HTERT RPE-1 (cell line): Measurements from ENCODE around the gene CCNY.

Experiments
- in situ Hi-C: fragments of 300-500 bp; cut with MboI; formaldehyde crosslinking; loops from 4 replicates; pipeline ENCODE4 v1.14.3; 2020; ENCODE audit warnings: low sequenced_read_pairs

Gene CCNY

DNA sequence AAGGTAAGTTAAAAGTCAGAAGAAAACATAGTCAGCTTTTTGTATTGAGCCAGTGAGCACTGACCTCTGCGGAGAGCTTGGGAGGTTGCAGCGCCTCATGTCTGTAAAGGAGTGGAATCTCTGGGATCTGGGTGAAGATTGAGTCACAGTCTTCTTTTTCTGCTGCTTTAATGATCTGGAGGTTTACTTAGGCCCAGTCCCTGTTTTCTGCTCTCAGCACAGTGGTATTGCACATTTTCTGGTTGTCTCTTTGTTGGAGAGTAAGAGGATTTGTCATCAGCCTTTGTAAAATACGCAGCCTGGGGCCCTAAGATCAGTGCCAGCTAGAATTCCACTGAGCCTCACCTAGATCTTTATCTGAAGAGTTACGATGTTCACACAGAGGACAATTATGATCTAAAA lies 210.5 kb downstream of the CCNY start:
- in situ Hi-C loops: no loop called here

DNA sequence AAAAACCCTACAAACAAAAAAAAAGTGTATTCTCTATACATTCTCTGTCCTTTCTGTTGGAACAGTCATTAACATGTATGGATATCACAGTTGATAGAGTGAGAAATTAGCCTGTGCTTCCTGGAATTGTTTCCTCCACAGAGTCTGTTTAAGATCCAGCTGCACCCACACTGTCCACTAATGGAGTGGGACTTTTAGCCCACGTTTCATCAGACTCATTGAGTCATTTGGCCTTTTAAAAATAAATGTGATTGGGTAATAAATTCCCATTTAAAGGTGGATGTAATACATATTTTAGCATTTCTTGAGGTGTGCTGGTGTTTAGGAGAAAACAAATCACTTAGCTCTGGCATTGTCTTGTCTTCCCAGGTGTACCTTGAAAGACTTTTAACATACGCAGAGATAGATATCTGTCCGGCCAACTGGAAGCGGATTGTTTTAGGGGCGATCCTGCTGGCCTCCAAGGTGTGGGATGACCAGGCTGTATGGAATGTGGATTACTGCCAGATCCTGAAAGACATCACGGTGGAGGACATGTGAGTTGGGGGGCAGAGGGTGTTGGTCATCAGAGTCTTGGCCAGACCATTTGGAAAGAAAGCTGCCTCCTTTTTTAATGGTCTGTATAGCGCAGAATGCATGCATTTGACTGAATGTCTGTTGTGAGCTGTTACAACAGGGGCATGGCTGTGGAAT lies 216.5 kb downstream of the CCNY start:
- in situ Hi-C loops: no loop called here

DNA sequence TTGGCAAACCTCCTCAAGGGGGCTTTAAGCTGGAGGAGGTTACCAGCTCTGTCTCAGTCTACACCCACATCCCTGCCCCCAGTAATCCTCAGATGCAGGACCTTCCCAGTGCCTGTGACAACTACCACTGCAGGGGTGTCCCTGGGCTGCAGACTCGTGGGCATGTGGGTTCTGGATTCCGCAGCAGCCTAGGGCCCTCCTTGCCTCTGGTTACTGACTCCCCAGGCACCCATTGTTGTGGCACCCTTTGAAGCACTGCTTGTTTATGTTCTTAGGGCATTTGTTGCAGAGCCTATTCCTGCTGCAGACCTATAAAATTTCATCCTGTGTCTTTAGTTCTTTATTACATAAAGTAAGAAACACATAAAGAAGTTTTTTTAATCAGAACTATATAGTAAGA lies 217.7 kb downstream of the CCNY start:
- in situ Hi-C loops: no loop called here

DNA sequence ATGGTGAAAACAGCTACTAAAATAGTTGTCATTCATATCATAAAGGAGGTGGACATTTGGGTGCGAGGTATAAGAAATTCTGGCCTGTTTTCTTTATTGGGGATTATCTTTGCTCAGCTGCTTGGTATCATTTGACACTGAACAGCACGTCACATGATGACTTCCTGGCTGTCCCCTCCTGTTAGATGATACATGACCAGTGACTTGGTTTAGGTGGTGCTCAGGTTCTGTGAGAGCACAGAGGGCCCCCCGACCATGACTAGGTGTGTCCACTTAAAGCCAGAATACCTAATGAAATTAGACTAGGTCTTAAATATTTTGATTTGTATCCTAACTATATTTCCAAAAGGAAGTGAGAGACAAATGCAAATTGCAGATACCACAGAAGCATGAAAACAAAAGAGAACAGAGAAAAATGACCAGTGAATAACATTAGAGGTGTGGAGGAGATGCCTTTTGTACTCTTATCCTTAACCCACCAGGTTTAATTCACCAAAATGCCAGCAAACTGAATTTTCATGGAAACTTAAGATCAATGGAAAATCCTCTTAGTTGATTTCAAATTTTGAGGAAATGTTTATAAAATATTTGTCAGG lies 218.2 kb downstream of the CCNY start:
- in situ Hi-C loops: no loop called here

DNA sequence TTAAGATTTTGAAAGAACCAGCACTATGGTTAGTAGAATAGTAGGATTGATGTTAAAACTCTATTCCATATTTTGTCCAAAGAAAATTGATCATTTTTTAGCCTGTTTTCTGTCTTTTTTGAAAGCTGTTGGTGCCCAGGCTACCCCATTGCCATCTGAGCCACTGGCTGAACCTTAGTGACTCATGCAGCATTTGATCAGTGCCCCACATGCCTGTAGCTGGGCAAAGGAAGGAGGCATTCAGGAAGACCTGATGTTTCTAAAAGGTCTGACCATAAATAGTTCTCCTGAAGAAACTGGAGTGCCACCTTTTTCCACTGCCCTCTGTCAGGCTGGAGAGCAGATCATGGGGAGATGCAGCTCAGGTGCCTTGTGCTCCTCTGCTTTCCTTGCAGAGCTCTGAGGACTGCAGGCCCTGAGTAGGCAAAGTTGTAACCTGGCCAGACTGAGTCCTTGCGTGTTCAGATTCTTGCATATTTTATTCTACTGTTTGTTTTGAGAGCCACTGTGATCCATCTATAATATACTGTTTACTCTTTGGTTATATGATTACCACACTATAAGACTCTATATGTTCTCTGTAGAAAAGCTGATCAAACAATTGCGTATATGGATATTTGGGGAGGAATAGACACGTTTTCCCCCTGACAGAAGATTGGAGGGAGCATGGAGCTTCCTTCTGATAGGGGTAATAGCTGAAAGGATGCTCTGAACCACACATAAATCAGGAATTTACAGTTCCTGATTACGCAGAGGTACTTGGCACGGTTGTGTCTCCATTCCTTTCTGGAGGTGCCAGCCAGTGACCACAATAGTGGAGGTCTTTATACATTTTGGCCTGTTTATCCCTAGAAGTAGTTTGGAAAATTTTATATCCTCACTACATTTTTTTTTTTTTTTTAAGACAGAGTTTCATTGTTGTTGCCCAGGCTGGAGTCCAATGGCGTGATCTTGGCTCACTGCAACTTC lies 219.9 kb downstream of the CCNY start:
- in situ Hi-C loops: no loop called here

DNA sequence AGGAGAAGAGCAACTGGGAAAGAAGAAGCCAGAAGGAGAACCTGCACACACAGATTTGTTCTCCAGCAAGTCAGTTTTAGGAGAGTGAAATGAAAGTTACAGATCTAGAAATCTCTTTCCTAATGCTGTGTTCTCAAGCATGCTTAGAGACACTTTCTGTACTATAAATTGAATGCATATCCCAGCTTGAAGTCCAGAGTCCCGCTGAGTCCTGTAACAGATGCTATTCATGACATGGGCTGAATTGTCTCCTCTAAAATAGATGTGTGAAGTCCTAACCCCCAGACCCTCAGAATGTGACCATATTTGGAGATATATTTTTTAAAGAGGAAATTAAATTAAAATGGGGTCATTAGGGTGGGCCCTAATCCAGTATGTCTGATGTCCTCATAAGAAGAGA lies 222.0 kb downstream of the CCNY start:
- in situ Hi-C loops: no loop called here

DNA sequence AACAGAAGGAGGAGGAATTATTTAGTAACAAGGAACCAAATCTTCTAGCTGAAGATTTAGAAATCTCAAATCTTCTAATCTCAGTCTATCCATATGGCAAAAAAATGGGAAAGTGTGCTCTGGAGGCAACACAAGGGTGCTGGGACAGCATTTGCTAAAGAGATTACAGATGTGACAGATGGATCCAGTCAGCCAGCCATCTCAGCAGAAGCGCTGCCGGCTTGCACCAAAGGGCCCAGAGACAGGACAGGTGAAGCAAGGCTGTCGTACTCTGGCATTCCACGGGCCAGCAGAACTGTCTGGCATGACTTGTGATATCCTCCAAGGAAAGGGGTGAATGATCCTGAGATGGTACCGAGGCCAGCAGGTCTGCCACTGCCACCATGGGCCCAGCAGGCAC lies 223.1 kb downstream of the CCNY start:
- in situ Hi-C loops: no loop called here

DNA sequence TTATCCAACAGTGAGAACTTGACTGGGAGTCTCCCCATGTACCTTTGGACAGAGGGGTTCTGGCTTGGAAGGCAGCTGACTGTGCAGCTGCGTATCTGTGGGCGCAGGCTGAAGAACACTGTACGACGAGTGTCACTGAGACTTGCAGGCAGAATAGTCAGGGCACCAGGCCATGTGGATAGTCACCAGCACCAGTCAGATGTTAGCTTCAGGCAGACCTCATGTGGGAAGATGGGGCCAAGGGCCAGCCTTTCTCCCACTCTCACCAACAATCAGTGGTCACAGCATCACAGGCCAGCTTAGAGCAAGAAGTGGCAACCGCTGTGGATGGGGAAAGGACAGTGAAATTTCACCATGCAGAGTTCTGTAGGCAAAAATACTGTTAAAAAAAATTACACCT lies 225.4 kb downstream of the CCNY start:
- in situ Hi-C loops: no loop called here

DNA sequence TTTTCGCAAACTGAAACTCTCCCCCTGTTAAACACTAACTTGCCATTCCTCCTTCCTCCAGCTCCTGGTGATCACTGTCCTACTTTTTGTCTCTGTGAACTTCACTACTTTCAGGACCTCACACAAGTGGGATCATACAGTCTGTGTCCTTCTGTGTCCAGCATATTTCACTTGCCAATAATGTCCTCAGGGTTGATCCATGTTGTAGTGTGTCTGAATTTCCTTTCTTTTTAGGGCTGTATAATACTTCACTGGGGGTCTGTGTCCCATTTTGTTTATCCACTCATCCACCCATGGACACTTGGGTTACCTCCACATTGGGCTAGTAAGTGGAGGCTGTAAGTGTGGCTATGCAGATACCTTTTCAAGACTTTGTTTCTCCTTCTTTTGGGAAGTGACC lies 226.1 kb downstream of the CCNY start:
- in situ Hi-C loops: no loop called here

DNA sequence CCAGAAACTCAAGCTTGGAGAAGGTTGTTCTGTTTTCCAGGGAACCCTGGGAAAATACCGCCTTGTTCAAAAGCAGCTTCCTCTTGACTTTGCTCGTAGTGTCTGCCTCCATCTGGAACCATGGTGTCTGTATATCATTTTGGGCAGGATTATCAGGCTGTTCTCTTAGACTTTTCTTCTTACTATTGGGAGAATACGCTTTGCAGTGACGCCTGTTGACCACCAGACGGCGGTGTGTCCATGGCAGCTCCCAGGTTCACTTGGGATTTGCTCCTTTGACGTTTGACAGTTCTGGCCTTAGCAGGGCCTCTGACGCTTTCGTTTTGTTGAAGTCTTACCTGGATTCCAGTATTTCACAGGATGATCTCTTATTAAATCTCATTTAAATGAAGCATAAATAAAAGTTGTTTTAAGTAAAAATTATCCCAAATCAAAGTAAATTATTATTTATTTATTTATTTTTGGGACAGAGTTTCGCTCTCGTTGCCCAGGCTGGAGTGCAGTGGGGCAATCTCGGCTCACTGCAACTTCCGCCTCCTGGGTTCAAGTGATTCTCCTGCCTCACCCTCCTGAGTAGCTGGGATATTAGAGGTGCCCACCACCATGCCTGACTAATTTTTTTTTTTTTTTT lies 227.1 kb downstream of the CCNY start:
- in situ Hi-C loops: no loop called here

DNA sequence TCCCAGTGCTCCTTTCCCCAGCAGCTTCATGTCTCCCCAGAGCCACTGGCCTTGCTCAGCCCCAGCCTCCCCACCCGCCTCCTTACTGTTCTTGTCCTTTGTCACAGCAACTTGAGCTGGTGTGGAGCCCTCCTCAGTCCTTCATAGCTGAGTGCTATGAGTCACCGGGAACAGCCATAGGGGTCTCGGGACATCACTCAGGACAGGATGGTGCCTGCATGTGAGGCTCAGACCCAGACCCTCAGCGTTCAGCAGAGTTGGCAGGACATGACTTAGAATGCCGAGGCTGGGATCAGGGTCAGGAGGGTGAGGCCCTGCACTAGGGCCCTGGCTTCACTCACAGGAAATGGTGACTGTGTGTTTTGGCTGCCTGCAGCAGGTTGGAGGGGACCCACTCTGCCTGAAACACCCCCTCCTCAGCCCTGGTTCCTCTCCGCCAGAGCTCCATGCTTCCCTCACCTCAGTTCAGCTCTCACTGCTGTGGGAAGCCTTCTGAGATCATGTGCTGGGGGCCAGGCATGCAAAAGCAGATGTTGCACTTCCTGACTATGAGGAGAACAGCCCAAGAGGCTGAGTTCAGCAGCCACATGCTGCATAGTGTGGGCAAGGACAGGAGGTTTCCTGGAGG lies 228.1 kb downstream of the CCNY start:
- in situ Hi-C loops: no loop called here

DNA sequence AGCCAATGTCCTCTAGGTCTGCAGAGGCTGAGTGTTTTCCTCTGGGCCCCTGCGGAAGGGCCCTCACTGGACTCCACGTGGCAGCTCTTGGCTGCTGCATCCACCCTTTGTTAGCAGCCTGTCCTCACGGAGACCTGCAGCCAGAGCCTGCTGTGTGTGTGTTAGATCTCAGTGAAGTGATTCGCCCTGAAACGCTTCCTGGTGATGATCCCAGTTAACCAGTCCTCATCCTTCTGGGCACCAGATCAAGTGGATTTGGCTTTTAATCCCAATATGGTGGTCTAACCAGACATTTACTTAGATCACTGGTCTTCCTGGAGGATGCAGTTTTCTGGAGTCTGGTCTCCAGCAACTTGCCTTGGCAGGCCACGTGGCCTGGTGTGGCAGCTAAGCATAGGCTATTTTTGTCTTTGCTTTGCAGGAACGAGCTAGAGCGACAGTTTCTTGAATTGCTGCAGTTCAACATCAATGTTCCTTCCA lies 229.3 kb downstream of the CCNY start:
- in situ Hi-C loops: no loop called here

DNA sequence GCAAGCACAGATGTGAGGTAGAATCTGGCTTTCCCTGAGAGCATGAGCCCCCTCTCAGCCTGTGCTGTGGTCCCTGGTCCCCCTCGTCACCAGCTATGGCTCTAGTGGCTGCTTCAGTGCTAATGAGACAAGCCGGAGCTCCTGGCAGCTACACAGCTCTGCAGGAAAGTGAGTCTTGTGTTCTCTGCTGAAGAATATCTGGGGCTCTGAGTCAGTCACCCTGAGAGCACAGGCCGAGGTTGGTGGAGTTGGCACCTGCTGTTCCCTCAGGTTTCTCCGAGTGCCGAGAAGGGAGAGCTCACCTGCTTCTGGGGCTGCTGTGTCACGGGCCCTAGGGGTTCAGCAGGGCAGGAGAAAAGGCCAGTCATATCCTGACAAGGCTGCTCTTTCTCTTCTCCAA lies 231.6 kb downstream of the CCNY start:
- in situ Hi-C loops: no loop called here

DNA sequence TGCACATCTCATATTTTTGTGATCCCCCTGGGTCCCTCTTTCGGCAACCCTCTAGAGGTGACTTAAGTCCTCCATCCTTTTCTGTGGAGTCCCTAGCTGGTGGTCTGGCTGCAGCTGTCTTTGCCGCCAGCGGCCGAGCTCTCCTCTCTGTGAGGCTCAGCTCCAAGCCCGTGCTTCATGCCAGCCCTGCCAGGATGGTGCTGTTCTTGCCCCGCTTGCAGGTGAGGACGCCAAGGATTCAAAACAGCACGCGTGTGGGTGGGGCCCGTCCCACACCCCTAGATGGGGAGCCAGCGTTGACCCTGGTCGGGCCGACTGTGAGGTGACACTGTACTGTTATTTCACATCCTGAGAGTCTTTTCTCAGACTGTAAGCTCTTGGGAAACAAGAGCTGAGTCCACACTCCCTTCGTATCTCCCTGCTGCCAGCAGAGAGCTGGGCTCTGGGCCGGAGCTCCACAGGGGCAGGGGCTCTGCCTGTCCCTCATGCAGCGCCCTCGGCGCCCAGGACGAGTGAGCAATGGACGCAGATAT lies 232.2 kb downstream of the CCNY start:
- in situ Hi-C loops: no loop called here

DNA sequence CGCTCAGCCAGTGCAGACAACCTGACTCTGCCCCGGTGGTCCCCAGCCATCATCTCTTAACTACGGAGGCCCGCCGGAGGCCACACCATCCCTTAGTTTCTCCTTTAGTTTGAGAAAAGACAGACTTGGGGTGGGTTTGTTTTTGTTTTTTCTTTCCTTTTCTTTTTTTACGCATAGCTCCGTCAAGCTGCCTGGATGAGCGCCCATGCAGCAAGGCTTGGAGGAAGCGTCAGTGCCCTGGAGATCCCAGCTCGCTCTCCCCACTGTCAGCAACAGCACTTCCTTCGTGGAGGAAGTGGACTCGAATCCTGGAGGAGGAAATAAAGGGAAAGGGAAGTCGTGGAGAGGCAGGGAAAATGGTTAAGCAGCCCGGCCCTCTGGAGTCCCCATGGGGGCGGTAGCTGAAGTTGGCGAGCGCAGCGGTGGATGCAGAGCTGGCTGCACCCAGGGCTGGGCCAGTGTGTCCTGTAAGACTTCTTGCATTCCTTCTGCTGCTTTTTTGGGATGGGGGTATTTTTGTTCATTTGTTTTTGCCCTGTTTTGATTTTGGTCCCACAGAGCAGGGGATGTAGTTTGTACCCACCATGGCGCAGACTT lies 232.9 kb downstream of the CCNY start:
- in situ Hi-C loops: no loop called here

DNA sequence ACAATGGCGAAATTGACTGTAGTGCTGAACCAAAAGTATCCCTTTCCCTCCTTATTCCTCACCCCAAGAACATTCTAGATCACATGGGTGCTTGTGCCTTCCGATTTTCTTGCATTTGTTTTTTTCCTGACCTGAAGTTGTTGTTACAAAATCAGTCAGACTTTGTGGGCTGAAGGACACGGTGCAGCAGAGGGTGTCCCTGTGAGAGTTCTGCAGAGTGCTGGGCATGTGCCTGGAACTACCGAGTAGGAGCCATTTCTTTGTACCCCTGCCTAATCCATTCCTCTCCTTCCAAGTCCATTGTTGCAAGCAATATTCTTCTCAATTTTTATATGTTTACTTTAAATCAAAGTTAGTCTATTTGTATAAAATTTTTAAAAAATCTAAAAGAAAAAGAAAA lies 233.5 kb downstream of the CCNY start:
- in situ Hi-C loops: no loop called here

DNA sequence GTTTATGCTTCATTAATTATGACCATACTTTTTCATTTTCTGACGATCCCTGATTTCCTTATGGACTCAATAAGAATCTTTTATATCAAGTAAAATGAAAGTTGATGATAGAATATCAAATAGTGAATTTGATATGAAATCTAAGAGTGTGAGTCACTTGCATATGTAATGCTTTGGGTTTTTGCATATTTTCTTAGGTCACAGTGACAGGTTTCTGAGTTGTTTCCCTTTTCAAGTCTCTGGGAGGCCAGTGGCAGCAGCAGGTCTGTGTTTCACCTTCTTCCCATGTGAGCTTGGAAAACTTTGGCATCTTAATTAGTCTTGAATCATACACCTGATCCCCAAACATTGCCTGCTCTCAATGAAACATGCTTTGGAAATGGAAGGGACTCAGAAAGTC lies 234.1 kb downstream of the CCNY start:
- in situ Hi-C loops: no loop called here

DNA sequence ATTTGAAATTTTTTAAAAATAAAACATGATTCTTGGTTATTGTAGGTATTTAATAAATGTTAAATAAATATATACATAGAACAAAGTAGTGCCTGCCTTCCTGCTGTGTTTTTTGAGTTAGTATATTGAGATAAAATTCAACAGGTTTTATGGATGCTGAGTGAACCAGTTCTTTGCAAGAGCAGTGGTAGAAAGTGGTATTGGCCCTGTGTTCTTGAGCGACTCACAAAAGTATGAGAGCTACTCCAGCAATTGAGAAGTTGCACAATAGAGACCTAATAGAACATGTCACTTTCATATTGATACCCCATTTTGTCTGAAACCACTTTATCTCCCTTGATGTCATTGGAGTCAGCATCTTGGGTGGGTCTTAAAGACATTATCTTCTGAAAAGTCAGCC lies 236.3 kb downstream of the CCNY start:
- in situ Hi-C loops: no loop called here

DNA sequence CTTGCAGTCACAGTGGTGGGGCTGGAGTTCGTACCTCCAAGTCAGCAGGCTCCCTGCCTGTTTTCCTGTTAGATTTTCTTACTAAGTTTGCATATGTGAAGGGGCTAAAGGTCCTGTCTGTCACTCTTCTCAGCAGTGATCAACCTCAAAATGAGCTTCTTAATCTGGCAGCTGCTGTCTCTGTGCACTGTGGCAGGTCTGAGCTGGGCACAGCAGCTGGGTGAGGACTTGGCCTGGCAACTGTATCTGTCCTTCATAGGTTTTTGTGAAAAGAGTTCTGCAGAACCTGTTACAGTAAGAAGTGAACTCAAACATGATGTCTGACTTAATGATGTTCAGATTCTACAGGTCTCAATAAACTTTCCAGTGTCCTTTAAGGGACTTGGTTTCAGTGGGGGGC lies 237.5 kb downstream of the CCNY start:
- in situ Hi-C loops: no loop called here

DNA sequence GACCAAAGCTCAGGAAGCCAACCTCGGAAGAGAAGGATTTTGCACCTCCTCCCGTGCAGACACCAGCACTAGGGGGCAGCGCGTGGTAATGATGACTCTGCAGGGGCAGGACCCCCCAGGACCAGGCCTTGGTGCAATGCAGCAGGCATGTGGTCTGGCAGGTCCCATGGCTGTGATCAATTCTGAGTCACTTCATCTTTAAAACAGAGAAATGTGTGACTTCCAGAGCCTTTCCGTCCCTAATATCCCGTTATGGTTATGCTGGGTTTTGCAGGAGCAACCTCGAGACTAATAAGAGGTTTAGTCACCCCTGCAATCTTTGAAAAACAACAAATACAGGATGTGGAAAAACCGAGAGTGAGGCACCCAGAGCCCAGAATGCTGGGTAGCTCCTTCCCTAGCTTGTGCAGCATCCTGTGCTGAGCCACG lies 238.6 kb downstream of the CCNY start:
- in situ Hi-C loops: no loop called here
